PC-3 (cell line): ENCODE data around the gene SPACA6. TPM values are rescaled to one million over a fixed set of nuclear protein-coding genes. Genes with fewer than 3 reads are reported as not detected.

ENCODE experiments used
- ATAC-seq: fragments of 200-7000 bp; cut with Tn5 transposase; 2 replicates; pipeline ENCODE4 v1.9.1; 2020; ENCODE audit warnings: mild to moderate bottlenecking, moderate library complexity
- BruUV-seq: library from RNA; stranded (reverse); fragments of 400-500 nt; replicated peaks from 2 replicates; lab custom pipeline; 2021; lab: Mats Ljungman, UMichigan
- CTCF ChIA-PET: fragments of 300-600 bp; sonication (Branson Sonifier 250); formaldehyde crosslinking; loops from one replicate; lab custom pipeline; 2022; ENCODE audit warnings: antibody characterized with exemption; lab: Charles Lee
- POLR2A ChIA-PET: fragments of 300-600 bp; sonication (Branson Sonifier 250); formaldehyde crosslinking; loops from one replicate; lab custom pipeline; 2022; ENCODE audit warnings: antibody characterized with exemption; ENCODE audit not compliant: unreplicated experiment; lab: Charles Lee
- DNase-seq: peaks from one replicate; pipeline ENCODE4 v3.0.0-alpha.2; 2015
- H2AFZ ChIP-seq: fragments of 300-600 bp; sonication (generic); 2 replicates; pipeline ENCODE4 v1.6.0; 2016; ENCODE audit warnings: antibody characterized with exemption, low read length
- H3F3A ChIP-seq: fragments of 300-600 bp; sonication (generic); one replicate; pipeline ENCODE4 v1.6.0; 2017; ENCODE audit warnings: antibody characterized with exemption, low read length, control low read depth, mild to moderate bottlenecking; ENCODE audit not compliant: unreplicated experiment
- H3K27ac ChIP-seq: fragments of 300-600 bp; sonication (generic); 2 replicates; pipeline ENCODE4 v1.5.1; 2016; ENCODE audit warnings: mild to moderate bottlenecking, low read length
- H3K27me3 ChIP-seq: fragments of 300-600 bp; sonication (generic); 2 replicates; pipeline ENCODE4 v1.6.1; 2016; ENCODE audit warnings: low read length, mixed read lengths
- H3K36me3 ChIP-seq: fragments of 300-600 bp; sonication (generic); 2 replicates; pipeline ENCODE4 v1.6.1; 2016; ENCODE audit warnings: low read depth, mixed run types, low read length, mixed read lengths
- H3K4me1 ChIP-seq: fragments of 300-600 bp; sonication (generic); 2 replicates; pipeline ENCODE4 v1.5.1; 2016; ENCODE audit warnings: low read length; ENCODE audit not compliant: insufficient read depth
- H3K4me2 ChIP-seq: fragments of 300-600 bp; sonication (generic); 2 replicates; pipeline ENCODE4 v1.6.0; 2016; ENCODE audit warnings: low read length
- H3K4me3 ChIP-seq: fragments of 300-600 bp; sonication (generic); 2 replicates; pipeline ENCODE4 v1.5.1; 2016; ENCODE audit warnings: mild to moderate bottlenecking, low read length, mixed read lengths
- H3K79me2 ChIP-seq: fragments of 300-600 bp; sonication (generic); 2 replicates; pipeline ENCODE4 v1.6.1; 2017; ENCODE audit warnings: low read length, mixed read lengths
- H3K9ac ChIP-seq: fragments of 300-600 bp; sonication (generic); 2 replicates; pipeline ENCODE4 v1.6.0; 2016; ENCODE audit warnings: mild to moderate bottlenecking, low read length
- H3K9me2 ChIP-seq: fragments of 300-600 bp; sonication (generic); replicated peaks from 2 replicates; pipeline ENCODE4 v1.6.1; 2016; ENCODE audit warnings: mixed run types, low read length, mixed read lengths
- H3K9me3 ChIP-seq: fragments of 300-600 bp; sonication (generic); 2 replicates; pipeline ENCODE4 v1.6.1; 2016; ENCODE audit warnings: low read length, mixed read lengths
- H4K20me1 ChIP-seq: fragments of 300-600 bp; sonication (generic); 2 replicates; pipeline ENCODE4 v1.6.1; 2016; ENCODE audit warnings: low read length, mixed read lengths
- CTCF ChIP-seq: fragments of 300-600 bp; sonication (generic); conservative IDR thresholded peaks from 2 replicates; pipeline ENCODE4 v1.5.1; 2017; ENCODE audit warnings: antibody characterized with exemption, low read depth, mild to moderate bottlenecking, low read length
- EZH2 ChIP-seq: fragments of 300-600 bp; sonication (generic); IDR thresholded peaks from one replicate; pipeline ENCODE4 v1.6.1; 2017; ENCODE audit warnings: antibody characterized with exemption, mild to moderate bottlenecking, low read length; ENCODE audit not compliant: unreplicated experiment
- EZH2phosphoT487 ChIP-seq: fragments of 300-600 bp; sonication (generic); IDR thresholded peaks from 2 replicates; pipeline ENCODE4 v1.6.1; 2018; ENCODE audit warnings: mild to moderate bottlenecking, antibody characterized with exemption, low read length, borderline replicate concordance
- intact Hi-C: fragments of 100-400 bp; cut with micrococcal nuclease; formaldehyde crosslinking; loops from 2 replicates; pipeline ENCODE4 v1.9.0; 2023
- total RNA-seq: library from RNA; depleted of rRNA; stranded (reverse); fragments of >200 nt; gene quantifications from 2 replicates; pipeline ENCODE4 v1.2.3, GENCODE V29; 2014

Gene SPACA6
- total RNA-seq, 1 experiment from 2014 or later = 10.1 TPM

- TF ChIP-seq EZH2 = no peak
- no peak for TF ChIP-seq EZH2phosphoT487
- no peak for TF ChIP-seq CTCF
Measured at GRCh38 chr19:51706296-51706695, 13.2 kb downstream of the SPACA6 start.

GRCh38 chr19:51706885-51707284 is 13.8 kb downstream of the SPACA6 start:
- 0 out of 2 replicates have a peak, but pooled peaks cover 9% of the 10 kb centered on the region for H3K4me1 ChIP-seq
- H4K20me1 ChIP-seq = no peaks in the 10 kb centered on the region
- no TSS peak for BruUV-seq
- H3K79me2 ChIP-seq = peaks cover 5% of the 10 kb centered on the region; the same call in 1 of the 2 replicates
- H3K36me3 ChIP-seq = peaks cover 7% of the 10 kb centered on the region; the same call in 1 of the 2 replicates
- H3K27me3 ChIP-seq = no peaks in the 10 kb centered on the region
- no peak overlapping the region for H3K27ac ChIP-seq
- H3K4me3 ChIP-seq = no peak overlapping the region
- no peak for TF ChIP-seq EZH2
- no peak for TF ChIP-seq CTCF
- TF ChIP-seq EZH2phosphoT487 = no peak
- intact Hi-C loops = no loop called here
- H3K4me2 ChIP-seq = no peak overlapping the region
- CTCF ChIA-PET = no interaction called here
- POLR2A ChIA-PET = no interaction called here
- no peak overlapping the region for H3K9ac ChIP-seq
- no peaks in the 10 kb centered on the region for H3K9me2 ChIP-seq
- ATAC-seq (no peak), DNase-seq (no peak)
- H3F3A ChIP-seq = peaks cover 5% of the 10 kb centered on the region
- H2AFZ ChIP-seq = no peak overlapping the region
- no peaks in the 10 kb centered on the region for H3K9me3 ChIP-seq

More at GRCh38 chr19:51706296-51706695, 13.2 kb downstream of the SPACA6 start:
- no peaks in the 10 kb centered on the region for H3K9me2 ChIP-seq
- no peak for ATAC-seq
- ChIA-PET CTCF (no interaction called here), POLR2A (no interaction called here)
- no peaks in the 10 kb centered on the region for H3K9me3 ChIP-seq
- H3K36me3 ChIP-seq = peaks cover 12% of the 10 kb centered on the region; the same call in 1 of the 2 replicates
- intact Hi-C loops = no loop called here
- no TSS peak for BruUV-seq
- no peak overlapping the region for H3K4me3 ChIP-seq
- no peaks in the 10 kb centered on the region for H4K20me1 ChIP-seq
- peaks cover 5% of the 10 kb centered on the region; the same call in 1 of the 2 replicates for H3K79me2 ChIP-seq
- peaks cover 5% of the 10 kb centered on the region for H3F3A ChIP-seq
- no peak overlapping the region for H3K4me2 ChIP-seq
- H3K9ac ChIP-seq = no peak overlapping the region
- 0 out of 2 replicates have a peak, but pooled peaks cover 9% of the 10 kb centered on the region for H3K4me1 ChIP-seq
- no peak for DNase-seq
- H3K27ac ChIP-seq = no peak overlapping the region
- H2AFZ ChIP-seq = no peak overlapping the region
- H3K27me3 ChIP-seq = no peaks in the 10 kb centered on the region

GRCh38 chr19:51708811-51709210 is 15.7 kb downstream of the SPACA6 start:
- H3K27me3 ChIP-seq = no peaks in the 10 kb centered on the region
- no TSS peak for BruUV-seq
- H3K4me2 ChIP-seq = no peak overlapping the region
- H3K79me2 ChIP-seq = peaks cover 5% of the 10 kb centered on the region; the same call in 1 of the 2 replicates
- ChIA-PET POLR2A (no interaction called here), CTCF (no interaction called here)
- H3K9me3 ChIP-seq = no peaks in the 10 kb centered on the region
- no peak for DNase-seq
- H3K27ac ChIP-seq = no peak overlapping the region
- H3K9ac ChIP-seq = no peak overlapping the region
- H3F3A ChIP-seq = no peaks in the 10 kb centered on the region
- no peaks in the 10 kb centered on the region for H4K20me1 ChIP-seq
- TF ChIP-seq EZH2 = no peak
- no peak for TF ChIP-seq EZH2phosphoT487
- no peak for TF ChIP-seq CTCF
- 0 out of 2 replicates have a peak, but pooled peaks cover 9% of the 10 kb centered on the region for H3K4me1 ChIP-seq
- no peaks in the 10 kb centered on the region for H3K9me2 ChIP-seq
- H3K36me3 ChIP-seq = peaks cover 7% of the 10 kb centered on the region; the same call in 1 of the 2 replicates
- intact Hi-C loops = no loop called here
- ATAC-seq = no peak
- H2AFZ ChIP-seq = no peak overlapping the region
- H3K4me3 ChIP-seq = no peak overlapping the region
